DND-41 (cell line): ENCODE data around the gene ADPGK.

Source experiments
- CTCF ChIP-seq: IDR thresholded peaks from 2 replicates; pipeline ENCODE4 v1.5.1; 2012; ENCODE audit warnings: borderline replicate concordance, low read length, moderate library complexity, mild to moderate bottlenecking; ENCODE audit not compliant: poor library complexity, severe bottlenecking; ENCODE audit errors: extremely low read depth
- EZH2 ChIP-seq: IDR thresholded peaks from 3 replicates; pipeline ENCODE4 v1.6.1; 2012; ENCODE audit warnings: borderline replicate concordance, low read depth, mild to moderate bottlenecking, moderate library complexity, low read length, inconsistent platforms; ENCODE audit not compliant: severe bottlenecking

GRCh38 chr15:72733941-72734738, 49.4 kb downstream of the ADPGK start:
- no peak for TF ChIP-seq CTCF
- no peak for TF ChIP-seq EZH2
